Loucy (cell line): ENCODE measurements around the gene SLC7A4.

Source experiments
- CTCF ChIP-seq: fragments of 200-600 bp; sonication (generic); conservative IDR thresholded peaks from 2 replicates; pipeline ENCODE4 v1.5.1; 2014; ENCODE audit warnings: mild to moderate bottlenecking, antibody characterized with exemption, low read length
- EZH2phosphoT487 ChIP-seq: fragments of 200-600 bp; IDR thresholded peaks from 2 replicates; pipeline ENCODE4 v1.6.1; 2018; ENCODE audit warnings: antibody characterized with exemption, mild to moderate bottlenecking, moderate library complexity, borderline replicate concordance

DNA sequence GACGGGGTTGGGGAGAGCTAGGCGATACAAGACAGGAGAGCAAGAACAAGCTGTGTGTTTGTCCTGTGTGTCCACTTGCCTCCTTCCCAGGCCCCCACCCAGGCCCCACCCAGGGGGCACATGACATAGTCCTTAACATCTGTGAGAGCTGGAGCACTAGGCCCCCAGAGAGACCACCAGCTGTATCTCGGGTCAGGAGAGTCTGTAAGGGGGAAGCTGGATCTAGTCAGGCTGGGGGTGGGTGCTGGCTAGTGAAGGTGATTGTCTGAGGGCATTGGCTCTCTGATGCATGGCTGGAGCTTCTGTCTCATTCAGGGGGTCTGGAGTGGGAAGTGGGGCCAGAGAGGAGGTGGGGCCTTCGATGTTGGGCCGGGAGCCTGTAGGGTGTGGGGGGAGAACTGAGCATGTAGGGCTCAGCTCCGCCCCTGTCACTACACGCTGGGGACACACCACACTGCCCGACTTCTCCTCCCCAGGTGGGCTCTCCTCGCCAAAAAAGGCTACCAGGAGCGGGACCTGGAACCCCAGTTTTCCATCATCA, 16.8 kb downstream of the SLC7A4 start:
- no peak for TF ChIP-seq CTCF
- TF ChIP-seq EZH2phosphoT487 = no peak
